ENCODE measurements around the gene DRG1.
"Not testable (repeated sequence)": the region's sequence is repeated elsewhere in the genome, so short reads cannot be mapped to it uniquely, and the experiment has no call there.

Gene DRG1, protein sequence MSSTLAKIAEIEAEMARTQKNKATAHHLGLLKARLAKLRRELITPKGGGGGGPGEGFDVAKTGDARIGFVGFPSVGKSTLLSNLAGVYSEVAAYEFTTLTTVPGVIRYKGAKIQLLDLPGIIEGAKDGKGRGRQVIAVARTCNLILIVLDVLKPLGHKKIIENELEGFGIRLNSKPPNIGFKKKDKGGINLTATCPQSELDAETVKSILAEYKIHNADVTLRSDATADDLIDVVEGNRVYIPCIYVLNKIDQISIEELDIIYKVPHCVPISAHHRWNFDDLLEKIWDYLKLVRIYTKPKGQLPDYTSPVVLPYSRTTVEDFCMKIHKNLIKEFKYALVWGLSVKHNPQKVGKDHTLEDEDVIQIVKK

DNA sequence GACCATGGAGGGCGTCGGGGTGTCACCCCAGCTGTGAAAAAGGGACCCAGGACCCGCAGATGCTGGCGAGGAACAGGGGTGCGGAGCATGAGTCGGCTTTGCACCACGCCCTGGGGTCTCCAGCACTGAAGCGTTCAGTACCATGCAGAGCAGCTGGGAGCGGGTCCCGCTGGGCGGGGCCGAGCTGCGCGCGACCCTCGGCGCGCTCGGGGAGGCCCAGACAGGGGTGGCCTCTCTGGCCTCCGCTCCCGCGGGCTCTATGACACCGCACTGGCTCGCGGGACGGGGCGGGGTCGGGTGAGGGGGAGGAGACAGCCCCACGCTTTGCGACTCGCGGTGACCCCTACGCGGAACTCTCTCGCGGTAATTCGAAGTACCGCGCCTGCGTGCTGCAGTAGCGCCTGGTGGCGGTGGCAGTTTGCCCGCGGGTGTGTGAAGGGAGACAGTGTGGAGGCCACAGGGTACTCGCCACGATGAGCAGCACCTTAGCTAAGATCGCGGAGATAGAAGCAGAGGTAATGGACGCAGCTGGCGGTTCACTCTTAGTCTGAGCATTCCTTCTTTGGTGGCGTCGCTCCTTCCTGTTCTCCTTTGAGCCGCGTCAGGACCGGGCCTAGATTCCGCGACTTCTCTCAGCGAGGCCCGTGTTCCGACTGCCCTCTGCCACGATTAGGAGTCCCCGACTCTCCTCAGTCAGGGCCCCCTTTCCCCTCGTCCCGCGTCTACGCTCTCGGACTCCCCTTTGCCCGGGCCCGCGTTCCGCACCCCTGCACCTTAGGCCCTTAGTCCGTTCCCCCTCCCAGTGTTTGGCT lies at the start of gene DRG1:
Gene DRG1 (plus strand): TSS at position 394 of the 812 bp plus-strand sequence. CDS start 80 bp downstream, at position 474.
- peak; percentile 70 for DNase-seq

DNA sequence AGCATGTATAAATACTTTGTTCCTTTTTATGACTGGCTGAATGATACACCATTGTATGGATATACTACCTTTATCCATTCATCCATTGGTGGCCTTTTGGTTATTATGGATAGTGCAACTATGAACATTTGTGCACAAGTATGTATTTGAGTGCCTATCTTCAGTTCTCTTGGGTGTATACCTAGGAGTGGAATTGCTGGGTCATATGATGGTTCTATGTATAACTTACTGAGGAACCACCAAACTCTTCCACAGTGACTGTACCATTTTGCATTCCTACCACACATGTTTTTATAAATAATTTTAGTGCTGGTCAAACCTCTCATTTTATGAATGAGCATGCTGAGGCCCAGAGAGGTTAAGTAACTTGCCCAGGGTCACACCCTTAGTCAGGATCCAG lies 49.4 kb upstream of the DRG1 start:
- DNase-seq = no peak

DNA sequence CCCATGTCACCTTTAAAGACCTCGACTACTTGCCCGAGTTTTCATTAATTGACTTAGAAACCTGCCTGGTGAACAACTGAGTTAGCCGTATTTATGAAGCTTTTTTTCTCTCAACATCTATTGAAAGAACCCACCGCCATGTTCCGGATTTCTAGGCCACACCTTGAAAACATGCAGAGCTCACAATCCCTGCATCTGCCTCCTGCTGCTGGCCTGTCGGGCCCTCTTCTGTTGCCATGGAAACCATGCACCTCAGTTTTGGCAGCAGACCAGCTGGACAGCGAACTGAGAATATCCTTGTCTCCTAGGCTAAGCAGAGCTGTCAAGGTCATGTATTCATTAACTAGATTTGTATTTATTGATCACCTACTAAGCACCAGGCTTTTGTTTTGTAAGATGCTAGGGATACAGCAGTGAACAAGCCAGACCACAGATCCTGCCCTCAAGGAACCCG lies 49.0 kb upstream of the DRG1 start:
- DNase-seq = peak; percentile 41

DNA sequence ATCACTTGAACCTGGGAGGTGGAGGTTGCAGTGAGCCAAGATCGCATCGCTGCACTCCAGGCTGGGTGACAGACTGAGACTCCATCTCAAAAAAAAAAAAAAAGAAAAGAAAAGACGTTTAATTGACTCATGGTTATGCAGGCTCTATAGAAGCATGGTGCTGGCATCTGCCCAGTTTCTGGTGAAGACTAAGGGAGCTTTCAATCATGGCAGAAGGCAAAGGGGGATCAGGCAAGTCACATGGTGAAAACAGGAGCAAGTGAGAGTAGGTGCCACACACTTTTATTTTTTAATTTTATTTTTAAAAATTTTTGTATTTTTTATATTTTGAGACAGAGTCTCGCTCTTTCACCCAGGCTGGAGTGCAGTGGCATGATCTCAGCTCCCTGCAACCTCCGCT lies 44.9 kb upstream of the DRG1 start:
- DNase-seq = no peak

DNA sequence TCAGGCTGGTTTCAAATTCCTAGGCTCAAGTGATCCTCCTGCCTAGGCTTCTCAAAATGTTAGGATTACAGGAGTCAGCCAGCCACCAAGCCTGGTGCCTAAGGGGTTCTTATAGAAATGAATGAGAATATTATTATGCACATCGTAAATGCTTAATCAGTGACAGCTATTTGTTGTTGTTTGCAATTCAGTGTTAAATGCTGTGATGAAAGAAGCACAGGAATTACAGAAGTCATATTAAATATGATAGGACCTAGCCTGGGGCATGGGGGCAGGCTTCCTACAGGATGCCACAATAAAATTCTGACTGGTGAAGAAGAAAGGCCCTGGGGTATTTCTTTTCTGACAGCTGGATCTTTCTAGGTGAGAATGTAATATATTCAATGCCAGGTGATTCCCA lies 39.4 kb upstream of the DRG1 start:
- no peak for DNase-seq

DNA sequence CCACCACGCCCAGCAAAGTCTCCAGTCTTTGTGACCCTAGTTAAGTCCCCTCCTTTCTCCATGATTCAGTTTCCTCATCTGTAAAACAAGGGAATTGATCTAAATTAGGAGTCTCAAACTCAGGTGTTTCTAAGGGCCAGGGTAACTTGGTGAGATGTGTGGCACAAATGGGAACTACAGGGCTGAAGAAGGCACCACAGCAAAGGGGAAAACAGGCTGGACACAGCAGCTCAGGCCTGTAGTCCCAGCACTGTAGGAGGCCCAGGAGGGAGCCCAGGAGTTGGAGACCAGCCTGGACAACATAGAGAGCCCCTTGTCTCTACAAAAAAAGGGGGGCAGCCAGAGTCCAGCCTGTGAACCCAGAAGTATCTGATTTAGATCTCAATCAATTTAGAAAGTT lies 37.7 kb upstream of the DRG1 start:
- no peak for DNase-seq

DNA sequence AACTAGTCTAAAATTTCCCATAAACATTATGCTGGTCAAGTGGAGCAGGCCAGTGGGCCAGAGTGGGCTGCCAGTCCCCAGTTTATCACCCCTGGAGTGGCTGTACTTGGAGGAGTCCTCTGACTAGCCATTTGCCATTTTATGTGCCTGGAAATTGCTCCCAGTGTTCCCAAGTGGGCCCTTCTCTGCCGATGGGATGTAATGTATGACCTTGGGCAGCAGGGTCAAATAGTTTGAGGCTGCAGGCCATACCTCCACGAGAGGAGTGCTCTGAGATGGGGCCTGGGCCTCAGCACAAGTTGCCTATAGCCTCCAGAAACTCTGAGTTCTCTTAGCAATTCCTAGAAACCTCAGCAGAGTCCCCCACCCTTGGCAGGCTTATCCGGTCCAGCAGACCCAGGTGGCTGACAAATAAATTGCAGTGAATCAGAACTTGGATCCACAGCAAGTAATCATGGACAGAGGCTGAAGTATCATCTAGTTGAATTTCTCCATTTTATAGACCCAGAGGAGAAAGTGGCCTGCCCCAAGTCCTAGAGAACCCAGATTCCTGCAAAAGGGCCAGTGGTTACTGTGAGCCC lies 35.4 kb upstream of the DRG1 start:
- no peak for DNase-seq

DNA sequence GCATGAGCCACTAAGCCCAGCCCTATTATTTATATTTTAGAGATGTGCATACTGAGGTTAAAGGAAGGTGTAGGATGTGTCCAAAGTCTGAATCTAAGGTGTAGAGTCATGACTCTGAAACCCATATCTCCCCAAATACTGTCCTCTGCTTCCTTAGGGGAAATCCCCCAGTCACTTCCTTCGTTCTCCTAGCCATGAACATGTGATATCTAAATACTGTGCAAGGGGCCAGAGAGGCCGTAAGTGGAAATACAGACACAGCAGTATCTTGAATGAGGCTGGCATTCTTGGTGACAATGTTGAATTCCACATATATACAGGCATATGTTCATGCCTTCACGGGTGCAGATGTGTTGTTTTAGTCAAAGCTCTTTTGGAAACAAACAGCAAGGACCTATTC lies 32.0 kb upstream of the DRG1 start:
- DNase-seq = no peak

DNA sequence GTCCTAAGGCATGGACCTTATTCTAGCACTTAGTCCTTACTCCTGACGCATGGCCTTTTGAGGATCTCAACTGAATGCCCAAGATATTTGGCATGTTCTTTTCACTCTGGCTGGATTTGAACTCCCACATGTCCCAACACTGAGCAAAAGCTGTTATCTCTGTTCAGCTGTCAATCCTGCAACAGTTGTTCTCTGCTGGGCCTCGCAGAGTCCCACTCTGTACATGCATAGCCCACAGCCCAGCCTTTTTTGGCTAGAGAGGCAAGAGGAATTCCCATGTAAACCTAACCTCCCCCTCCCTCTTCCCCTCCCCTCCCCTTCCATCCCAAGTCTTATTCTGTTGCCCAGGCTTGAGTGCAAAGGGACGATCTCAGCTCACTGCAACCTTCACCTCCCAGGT lies 21.8 kb upstream of the DRG1 start:
- DNase-seq = no peak

DNA sequence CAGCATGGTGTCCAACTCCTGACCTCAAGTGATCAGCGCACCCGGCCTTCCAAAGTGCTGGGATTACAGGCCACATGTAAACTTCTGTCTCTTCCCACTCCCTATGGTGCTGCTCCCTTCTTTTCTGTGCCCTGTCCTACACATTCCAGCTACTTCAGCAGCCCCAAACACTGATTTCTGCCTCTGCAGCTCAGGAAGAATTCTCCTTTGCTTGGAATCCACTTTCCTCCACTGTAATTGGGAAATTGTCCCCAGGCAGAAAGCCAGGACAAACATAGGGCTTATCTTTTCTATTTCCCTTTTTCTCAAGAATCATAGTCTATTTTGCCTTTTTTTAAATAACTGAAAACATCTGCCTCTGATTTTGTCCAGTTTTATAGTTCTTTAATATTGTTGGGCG lies 21.3 kb upstream of the DRG1 start:
- no peak for DNase-seq

DNA sequence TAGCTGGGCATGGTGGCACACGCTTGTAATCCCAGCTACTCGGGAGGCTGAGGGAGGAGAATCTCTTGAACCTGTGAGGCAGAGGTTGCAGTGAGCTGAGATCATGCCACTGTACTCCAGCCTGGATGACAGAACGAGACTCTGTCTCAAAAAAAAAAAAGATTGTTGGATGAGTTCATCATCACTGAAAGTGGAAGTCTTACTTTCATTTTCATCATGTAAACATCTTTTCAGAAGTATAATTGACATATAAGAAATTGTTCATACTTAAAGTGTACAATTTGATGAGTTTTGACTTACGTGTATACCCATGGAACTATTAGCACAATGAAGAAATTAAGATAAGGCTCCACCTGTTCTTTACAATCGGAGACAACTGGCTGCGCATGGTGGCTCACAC lies 20.8 kb upstream of the DRG1 start:
- DNase-seq = not testable (repeated sequence)

DNA sequence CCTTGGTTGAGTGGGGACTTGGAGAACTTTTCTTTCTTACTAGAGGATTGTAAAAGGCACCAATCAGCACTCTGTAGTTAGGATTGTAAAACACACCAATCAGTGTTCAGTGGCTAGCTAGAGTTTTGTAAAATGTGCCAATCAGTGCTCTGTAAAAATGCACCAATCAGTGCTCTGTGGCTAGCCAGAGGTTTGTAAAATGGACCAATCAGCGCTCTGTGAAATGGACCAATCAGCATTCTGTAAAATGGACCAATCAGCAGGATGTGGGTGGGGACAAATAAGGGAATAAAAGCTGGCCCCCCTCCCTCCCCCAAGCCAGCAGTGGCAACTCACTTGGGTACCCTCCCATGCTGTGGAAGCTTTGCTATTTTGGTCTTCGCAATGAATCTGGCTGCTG lies 5.5 kb upstream of the DRG1 start:
- DNase-seq = no peak

DNA sequence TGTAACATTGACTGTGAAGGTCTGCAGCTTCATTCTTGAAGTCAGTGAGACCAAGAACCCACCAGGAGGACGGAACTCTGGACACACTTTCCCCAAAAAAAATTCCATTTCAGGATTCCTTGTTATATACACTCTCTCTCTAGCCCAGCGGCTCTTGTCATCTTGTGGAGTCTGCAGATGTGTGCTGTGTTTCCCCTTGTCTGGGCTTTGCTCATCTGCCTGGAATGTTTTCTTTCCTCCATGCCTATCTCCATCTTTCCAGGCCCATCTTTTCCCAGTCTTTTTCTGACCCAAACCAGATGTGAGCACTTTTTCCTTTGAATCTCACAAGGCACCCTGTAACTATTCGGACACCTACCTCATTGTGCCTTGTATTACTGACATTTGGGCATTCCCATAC lies 5.1 kb upstream of the DRG1 start:
- no peak for DNase-seq

DNA sequence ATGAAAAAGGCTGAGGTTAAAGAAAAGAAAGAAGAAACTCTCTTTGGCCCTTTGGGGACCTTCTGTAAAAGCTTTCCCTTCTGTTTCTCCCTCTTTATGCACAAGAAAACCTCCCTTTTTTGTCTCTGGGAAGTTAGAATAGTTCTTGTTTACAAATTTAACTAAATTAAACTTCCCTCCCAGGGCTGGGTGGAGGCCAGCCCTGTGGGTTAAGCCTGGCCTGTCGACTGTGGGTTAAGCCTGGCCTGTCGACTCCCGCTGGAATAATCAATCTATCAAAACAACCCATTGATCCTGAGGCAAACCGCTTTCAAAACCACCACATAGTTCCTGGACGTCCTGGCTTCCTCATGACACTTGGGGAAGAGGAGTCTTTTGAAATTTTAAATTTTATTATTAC lies 1.2 kb upstream of the DRG1 start:
- no peak for DNase-seq

DNA sequence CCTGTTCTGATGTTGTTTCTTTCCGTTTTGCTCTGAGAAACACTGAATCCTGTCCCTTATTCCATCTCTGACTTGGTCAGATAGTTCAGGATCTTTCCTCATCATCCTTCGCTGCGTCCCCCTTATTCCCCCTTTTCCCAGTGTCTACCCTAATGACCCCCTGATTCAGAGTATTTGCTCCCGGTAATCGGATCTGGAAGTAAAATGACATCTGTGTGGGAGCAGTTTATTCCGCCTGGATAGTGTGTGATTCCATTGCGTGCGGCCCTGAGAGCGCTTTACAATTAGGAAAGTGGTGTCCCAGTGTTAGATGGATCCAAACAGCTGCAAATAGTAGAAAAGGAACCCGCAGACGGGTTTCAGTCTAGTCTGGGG lies 606 bp downstream of the DRG1 start:
- no peak for DNase-seq

DNA sequence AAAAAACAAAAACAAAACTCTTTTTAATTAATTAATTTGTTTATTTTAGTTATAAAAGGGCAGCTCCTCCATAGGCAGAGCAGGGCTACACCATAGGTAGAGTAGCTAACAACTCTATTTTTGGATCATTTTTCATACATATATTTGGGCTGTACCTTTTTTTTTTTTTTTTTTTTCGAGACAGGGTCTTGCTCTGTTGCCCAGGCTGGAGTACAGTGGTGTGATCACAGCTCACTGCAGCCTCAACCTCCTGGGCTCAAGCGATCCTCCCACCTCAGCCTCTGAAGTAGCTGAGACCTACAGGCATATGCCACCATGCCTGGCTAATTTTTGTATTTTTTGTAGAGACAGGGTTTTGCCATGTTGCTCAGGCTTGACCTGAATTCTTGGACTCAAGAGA lies 2.9 kb downstream of the DRG1 start:
- not testable (repeated sequence) for DNase-seq

DNA sequence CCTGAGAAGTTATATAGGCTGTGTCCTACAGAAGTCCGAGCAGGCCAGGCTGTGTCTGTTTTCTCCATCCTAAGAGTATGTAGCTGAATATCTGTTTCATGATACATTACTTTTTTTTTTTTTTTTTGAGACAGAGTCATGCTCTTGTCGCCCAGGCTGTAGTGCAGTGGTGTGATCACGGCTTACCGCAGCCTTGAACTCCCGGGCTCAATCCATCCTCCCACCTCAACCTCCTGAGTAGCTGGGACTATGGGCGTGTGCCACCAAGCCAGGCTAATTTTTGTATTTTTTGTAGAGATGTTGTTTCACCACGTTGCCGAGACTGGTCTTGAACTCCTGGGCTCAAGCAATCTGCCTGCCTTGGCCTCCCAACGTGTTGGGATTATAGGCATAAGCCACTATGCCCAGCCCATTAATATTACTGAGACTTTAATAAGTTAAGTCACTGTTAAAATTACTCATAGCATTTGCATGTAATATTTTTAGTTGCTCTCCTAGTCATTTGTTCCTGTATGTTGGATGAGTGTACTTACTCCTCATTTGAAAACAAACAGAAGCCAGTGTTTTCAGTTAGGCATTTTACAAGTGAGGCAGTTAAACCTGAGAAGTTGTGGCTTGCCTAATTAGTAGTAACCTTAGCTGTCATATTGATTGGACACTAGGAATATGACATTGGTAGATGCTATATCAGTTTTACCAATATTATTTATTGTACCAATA lies 26.1 kb downstream of the DRG1 start:
- DNase-seq = no peak

DNA sequence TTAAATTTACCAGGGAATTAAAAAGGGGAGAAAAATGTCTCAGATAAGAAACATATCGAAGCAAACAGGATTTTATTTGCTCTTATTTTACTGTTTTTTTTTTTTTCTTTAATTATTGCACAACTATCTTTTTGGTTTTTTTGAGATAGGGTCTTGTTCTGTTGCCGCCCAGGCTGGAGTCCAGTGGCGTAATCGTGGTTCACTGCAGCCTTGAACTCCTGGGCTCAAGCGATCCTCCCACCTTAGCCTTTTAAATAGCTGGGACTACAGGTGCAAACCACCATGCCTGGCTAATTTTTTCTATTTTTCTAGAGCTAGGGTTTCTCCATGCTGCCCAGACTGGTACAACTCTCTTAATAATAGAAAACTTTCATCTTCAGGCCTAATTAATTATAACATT lies 32.5 kb downstream of the DRG1 start:
- DNase-seq = no peak

DNA sequence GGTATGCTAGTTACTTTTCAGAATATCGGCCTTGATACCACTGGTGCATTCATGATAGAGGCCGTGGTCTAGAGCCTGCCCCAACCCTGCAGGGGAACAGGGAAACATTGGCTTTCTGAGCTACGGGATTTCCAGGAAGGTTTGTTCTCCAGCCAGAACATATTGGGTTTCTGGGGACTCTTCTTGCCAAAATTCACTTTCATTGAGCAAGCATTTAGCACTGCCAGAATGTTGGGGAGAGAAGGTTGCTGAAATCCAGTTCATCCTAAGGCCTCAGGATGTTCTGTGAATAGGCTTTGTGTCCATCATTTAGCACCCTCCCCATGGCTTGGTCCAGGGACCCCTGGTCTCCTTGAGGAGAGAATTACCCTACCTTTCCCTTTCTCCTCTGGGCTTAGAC lies 36.7 kb downstream of the DRG1 start:
- DNase-seq = no peak

DNA sequence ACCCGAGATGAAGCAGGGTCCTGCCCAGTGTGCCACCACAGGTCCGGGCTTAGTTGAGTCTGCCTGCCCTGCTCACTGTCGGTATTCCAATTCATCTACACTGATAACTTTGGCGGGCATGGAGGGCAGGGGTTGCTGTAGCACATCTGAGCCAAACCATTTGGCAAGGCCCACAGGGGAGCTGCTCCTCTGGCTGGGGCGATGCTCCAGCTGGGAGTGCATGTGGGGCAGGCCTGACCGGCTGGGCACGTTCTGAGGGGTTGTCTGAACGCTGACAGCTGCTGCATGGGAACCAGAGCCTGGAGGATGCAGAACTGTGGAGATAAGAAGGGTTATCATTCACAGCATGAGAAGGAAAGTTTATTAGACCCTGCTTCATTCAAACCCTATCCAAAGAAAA lies 40.4 kb downstream of the DRG1 start:
- no peak for DNase-seq

DNA sequence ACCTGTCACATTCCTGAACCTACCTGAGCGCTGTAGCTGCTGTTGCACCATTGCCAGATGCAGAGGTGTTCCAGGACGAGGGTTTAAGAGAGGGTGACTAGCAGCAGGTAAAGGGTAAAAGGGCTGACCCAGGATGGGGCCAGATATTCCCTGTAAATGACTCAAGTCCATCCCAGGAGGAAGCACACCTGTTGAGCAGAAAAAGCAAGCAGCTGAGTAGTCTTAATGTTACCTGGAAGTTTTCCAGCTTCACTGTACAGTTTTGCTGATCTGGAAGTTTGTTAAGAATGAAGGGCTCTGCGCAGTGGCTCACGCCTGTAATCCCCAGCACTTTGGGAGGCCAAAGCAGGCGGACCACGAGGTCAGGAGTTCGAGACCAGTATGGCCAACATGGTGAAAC lies 41.3 kb downstream of the DRG1 start:
- no peak for DNase-seq

DNA sequence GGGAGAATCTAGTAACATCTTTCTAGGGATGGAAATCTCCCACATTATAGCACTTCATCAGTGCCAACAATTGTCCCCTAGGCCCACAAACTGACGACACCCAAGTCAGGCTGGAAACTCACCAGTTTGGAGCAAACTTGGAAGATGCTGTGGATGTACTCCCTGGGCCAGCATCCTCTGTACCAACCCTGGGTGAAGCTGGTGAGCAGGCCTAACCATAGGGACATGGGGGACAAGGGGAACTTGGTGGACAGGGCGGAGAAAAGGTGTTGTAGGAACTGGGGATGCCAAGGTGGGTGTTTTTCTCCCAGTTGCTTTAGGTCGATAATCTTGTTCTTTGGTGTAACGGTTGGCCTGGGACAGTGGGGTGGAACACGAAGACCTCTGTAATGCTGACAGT lies 42.2 kb downstream of the DRG1 start:
- DNase-seq = no peak

DNA sequence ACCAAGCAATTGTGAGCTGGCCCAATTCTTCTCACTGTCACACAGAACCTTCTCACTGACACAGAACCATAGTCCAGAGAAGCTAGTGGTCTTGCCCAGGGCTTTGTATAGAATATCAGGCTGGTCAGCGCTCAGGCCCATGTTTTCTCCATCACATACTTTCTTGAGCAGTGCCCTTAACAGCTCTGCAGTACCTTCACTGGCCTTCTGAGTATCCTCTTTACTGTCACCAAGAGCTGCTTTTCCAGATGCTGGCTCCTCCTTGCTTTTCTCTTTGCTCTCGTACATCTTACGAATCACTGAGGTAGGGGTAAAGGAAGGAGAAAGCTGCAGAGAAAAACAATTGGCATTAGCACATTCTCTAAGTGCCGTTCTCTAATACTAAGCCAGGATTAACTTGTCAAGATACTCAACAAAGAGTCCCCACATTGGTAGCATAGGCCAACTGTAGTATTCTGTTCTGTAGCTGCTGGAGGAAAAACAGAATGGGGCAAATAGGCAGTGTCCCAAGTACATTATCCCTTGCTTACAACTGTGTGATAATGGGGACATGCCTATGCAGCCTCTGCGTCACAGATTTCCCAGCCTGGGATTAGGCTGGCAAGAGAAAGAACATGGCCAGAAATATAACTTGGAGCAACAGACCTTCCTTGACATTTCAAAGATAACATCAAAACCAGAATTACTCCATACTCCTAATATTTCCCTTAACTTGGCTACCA lies 43.5 kb downstream of the DRG1 start:
- no peak for DNase-seq
